KG1 (cell line): ENCODE measurements around the gene FTL.
A peak's percentile ranks its signal among the peaks of the same experiment; 100 is the strongest.

Source experiments
- DNase-seq: peaks from one replicate; lab custom pipeline; 2025; lab: John Stamatoyannopoulos, UW

The FTL gene

DNA sequence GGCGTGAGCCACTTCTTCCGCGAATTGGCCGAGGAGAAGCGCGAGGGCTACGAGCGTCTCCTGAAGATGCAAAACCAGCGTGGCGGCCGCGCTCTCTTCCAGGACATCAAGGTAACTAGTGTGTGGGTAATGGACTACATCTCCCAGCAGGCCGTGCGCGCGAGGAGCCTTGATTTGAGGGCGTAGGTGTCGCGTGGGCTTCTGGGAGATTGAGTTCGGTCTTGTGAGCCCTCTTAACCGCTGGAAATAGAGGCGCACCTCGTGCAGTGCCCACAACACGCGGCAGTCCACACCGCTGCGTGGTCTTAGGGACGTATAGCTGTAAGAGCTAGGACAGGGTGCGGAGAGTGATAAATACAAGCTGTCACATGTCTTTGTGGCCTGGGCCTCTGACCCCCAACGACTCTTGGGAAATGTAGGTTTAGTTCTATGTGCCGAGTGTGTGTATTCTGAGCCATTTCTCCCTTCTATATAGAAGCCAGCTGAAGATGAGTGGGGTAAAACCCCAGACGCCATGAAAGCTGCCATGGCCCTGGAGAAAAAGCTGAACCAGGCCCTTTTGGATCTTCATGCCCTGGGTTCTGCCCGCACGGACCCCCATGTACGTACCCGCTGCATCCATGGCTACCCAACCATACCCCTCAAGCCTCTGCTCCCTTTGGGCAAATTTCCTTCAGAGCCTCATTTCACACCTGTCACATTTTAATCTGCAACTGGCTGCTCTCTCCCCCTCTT is 864 bp downstream of the FTL start:
- DNase-seq = peak; percentile 52

DNA sequence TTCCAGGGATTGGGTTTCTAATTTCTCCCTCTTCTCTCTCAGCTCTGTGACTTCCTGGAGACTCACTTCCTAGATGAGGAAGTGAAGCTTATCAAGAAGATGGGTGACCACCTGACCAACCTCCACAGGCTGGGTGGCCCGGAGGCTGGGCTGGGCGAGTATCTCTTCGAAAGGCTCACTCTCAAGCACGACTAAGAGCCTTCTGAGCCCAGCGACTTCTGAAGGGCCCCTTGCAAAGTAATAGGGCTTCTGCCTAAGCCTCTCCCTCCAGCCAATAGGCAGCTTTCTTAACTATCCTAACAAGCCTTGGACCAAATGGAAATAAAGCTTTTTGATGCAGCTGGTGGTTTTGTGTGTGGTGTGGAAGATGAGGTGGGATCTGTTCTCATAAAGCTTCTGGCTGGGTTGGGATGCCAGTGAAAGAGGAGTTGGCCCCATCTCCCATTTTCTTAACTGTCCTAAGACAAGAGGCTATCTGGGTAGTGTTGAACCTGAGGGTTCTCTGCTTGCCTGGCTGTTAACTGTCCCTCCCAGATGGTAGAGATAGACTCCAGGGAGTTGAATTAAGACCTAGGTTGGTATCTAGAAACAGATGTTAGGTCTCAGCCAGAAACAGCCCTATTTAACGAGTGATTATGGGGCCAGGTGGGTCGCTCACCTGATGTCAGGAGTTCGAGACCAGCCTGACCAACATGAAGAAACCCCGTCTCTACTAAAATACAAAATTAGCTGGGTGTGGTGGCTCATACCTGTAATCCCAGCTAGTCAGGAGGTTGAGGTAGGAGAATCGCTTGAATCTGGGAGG is 1.6 kb downstream of the FTL start:
- DNase-seq = no peak

DNA sequence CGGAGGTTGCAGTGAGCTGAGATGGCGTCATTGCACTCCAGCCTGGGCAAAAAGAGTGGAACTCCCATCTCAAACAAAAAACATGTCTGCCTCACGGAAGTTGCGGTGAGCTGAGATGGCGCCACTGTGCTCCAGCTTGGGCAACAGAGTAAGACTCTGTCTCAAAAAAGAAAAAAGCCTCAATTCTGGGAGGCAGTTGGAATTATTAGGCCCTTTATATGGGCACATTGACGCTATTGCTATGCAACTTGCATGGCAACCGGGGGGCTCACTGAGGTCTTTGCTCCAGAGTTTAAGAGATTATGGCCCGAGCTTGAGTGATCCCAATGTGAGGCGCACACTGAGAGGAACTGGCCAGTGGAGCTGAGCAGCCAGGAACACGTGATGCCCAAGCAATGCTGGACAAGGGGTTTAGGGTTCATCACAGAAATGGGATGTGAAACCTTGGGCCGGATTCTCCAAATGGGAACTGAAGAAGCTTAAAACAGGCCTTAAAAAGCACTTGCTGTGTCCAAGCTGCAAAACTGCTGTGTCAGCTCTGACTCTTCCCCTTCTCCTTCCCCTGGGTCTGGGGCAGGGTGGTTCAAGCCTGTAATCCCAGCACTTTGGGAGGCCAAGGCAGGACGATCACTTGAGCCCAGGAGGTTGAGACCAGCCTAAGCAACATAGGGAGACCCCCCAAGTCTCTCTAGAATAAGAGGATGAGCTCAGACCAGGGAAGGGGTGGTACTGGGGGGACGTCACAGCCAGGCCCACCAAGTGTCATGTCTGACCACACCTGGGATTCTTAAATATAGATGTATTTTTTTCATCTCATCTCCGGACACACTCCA is 2.5 kb downstream of the FTL start:
- peak; percentile 26 for DNase-seq

DNA sequence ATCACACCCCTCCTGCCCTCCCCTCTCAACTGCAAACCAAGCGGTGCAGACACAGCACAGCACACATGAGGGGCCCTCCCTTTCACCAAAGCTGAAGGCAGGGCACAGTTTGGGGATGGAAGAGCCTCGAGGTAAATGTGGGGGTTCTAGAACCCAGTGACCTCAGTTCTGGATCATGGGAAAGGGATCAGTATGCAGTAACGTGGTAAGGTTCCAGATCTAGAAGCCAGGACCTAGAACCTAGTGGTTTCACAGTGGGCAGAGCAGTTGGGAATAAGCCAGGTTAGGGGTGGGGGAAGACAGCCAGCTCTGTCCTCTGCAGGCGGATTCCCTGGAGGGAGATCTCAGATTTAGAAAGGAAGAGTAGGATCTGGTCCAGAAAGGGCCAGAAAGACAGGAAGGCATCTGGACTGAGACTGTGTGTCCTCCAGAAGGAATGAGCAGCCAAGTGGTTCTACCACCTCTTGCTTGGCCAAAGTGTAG is 3.1 kb downstream of the FTL start:
- DNase-seq = no peak

DNA sequence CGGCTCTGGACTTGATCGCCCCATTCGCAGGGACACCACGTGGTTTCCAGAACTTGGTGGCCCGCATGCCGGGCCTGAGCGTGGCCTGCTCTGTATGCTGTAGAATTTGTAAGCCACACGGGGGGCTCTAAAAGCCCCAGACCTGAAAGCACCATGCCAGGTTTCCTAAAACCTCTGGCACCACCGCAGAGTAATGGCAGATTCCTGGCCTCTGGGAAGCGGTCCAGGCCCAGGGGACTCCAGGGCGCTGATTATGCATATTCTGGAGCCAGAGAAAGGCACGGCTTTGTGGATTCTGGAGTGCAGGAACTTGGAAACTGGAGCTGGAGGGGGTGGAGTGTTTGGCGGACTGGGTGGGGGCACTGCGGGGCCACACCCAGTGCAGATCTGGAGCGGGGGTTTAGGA is 3.7 kb downstream of the FTL start:
- no peak for DNase-seq

DNA sequence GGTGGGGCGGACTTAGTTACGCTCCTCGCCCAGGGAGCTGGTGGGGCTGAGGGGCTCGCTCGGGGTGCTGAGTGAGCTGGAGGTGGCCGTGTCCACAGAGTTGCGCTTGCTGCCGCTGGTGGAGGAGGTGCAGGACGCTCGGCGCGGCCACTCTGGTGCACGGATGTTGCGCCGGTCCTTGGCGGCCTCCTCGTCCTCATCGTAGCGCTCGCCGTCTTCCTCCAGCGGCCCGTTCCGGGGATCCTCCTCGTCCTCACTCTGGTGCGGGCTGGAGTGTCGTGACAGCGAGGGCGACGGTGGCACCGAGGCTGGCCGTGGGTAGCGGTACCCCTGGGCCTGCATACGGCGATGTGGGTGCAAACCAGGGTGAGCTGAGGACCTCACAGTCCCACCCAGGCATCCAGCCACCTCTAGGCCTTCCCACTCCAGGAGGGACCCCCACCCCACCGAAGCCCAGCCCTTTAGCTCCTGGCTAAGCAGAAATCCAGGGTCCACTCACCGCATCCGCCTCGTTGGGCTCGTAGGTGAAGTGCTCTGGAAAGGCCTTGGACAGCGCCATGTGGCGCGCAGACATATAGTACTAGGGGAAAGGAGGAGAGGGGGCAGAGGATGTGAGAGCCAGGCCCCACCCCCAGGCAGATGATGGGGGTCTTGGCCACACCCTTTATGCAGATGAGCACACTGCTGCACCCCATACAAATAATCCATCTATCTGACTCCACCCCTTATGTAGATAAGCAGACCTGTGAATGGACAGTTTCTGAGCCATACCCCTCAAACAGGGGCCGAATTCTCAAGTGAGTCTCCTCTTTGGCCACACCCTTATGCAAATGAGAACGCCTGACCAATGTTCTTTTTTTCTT is 4.4 kb downstream of the FTL start:
- no peak for DNase-seq

DNA sequence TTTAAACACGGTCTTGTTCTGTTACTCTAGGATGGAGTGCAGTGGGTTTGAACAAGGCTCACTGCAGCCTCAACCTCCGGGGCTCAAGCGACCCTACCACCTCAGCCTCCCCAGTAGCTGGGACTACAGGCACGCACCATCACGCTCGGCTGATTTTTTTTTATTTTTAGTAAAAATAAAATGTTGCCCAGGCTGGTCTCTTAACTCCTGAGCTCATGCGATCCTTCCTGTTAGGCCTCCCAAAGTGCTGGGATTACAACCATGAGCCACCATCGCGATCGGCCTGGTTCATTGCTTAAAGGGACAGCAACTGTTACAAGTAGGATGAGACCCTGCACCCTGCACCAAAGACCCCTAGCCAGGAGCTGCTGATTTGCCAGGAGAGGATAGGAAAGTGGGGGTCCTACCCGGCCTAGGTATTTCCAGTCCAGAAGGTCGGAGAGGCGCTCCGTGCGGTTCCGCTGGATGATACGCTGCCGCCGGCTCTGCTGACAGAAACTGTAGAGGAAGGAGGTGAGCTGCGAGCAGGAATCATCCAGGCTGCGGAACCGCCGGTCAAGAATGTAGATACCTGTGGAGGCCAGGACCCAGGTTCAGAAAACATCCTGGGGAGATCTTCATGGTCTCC is 5.1 kb downstream of the FTL start:
- no peak for DNase-seq

DNA sequence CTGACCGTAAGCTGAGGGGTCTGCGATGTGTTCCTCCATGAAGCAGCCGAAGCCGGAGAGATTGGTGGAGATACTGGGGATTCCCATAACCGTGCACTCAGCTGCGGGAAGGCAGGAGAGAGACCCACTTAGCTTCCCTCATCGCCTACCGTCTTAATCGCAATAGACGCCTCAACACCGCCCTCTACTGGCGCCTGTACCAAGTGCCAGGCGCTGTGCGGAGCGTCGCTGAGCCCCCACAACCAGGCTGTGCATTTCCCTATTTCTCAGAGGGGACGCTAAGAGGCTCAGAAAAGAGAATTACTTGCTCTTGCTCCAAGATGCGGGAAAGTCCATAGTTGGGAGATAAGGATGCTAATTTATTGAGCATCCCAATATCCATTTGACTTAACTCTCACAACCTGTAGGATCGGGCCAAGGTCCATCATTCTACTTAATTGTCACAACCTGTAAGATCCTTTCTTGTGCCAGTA is 5.8 kb downstream of the FTL start:
- peak; percentile 81 for DNase-seq

DNA sequence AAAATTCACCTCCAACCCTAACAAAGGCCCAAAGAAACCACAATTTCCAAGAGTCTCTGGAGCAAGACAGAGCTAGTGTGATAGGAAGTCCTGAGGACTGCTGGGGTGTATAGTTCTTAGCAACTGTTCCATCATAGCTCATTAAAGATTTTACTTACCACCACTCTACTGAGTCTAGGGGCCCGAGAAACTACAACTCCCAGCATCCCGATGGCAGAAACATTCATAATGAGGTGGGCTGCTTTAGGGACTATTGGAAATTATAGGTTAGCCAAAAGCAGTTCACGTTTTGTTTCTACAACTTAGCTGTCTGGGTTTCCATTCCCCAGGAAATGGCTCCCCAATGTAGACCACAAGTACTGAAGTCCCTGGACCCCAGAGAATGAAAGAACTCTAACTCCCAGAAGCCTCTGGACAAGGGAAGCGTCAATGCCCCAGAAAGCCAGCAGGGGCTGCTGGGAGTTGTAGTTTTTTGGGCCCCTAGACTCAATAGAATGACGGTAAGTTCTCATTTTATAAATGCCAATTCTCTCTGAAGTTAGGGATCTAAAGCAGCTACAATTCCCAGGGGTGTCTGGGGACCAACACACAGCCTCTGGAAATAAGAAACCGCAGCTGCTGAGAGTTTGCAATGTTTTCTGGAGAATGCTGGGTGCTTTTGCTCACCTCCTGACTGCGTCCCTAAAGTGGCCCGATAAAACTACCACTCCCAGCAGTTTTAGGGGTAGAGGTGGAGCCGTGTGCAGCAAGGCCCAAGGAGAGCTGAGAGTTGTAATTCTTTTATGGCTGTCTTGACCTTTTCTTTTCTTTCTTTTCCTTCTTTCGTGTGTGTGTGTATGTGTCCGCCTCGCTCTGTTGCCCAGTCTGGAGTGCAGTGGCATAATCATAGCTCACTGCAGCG is 11.1 kb downstream of the FTL start:
- DNase-seq = peak; percentile 17

DNA sequence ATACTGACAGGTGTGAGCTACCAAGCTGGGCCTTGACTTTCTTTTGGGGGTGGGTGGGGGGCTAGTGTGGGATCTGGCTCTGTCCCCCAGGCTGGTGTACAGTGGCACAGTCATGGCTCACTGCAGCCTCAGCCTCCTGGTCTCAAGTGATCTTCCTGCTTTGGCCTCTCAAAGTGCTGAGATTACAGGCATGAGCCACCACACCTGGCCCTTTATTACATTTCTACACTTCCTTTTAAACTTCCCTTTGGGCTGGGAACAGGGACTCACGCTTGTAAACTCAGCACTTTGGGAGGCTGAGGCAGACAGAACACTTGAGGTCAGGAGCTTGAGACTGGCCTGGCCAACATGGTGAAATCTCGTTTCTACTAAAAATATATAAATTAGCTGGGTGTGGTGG is 12.0 kb downstream of the FTL start:
- DNase-seq = no peak

DNA sequence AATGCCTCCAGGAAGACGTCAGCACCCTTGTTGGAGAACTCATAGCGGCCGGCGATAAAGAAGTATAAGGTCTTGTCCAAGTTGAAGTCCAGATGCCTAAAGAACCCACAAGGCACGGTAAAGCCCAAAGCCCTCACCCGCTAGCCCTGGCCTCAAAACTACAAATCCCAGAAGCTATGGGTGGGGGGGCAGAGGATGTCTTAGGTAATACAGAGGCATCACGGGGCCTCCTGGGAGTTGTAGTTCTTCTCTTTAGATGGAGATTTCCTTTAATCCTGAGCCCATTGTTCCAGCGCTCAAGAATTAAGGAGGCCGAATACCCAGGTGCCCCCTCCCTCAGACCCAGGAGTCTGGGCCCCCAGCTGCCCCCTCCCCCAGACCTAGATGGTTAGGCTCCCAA is 17.2 kb downstream of the FTL start:
- DNase-seq = no peak

DNA sequence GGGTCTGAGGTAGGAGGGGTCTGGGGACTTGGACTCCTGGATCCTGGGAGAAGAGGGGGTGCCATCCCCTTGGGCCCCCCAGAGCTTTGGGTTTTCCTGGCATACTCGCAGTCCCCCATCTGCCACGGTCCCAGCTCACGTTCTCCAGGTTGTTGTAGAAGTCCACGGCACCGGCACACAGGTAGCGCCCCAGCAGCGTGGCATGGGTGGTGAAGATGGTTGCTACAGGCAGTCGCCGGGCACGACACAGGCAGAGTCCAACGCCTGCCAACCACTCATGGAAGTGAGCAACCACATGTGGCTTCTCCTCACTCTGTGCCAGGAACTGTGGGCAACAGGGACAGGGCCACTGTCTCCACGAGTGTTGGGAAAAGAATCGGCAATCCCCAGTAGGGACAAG is 20.6 kb downstream of the FTL start:
- no peak for DNase-seq

DNA sequence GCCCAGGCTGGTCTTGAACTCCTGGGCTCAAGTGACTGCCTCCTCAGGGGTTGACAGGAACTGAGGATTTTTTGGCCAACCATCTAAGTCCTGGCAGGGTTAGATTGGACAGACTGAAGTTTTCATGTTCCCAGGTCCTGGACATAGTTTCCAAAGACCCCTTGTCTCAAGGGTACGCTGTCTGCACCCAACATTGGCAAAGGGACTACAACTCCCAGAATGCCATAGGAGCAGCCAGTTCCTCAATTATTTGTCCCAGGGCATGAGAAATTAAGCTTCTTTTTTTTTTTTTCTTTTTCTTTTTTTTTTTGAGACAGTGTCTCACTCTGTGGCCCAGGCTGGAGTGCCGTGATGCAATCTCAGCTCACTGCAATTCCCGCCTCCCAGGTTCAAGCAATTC is 21.1 kb downstream of the FTL start:
- DNase-seq = no peak

DNA sequence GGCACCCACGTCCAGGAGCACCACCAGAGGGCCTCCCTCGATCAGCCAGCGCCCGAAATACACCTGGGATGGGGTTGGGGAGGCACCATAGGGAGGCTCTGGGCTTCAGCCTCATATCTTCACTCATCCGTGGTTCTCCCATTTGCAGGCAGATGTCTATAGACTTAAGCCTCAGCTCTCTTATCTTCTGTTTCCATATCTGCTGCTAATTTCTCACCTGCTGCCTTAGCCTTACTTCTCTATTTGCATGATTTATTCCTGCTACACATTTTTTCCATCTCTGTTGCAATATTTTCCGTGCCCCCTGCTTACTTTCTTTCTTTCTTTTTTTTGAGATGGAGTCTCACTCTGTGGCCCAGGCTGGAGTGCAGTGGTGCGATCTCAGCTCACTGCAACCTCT is 22.2 kb downstream of the FTL start:
- no peak for DNase-seq

DNA sequence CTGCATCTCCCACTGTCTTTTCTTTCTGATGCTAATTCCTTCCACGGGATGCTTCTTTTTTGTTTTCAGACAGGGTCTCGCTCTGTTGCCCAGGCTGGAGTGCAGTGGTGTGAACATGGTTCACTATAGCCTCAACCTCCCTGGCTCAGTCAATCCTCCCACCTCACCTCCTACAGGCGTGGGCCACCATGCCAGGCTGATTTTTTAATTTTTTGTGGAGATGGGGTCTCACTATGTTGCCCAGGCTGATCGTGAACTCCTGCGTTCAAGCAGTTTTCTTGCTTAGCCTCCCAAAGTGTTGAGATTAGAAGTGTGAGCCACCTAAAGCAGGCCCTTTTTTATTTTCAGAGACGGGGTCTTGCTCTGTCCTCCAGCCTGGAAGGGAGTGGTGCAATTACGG is 23.2 kb downstream of the FTL start:
- DNase-seq = no peak

DNA sequence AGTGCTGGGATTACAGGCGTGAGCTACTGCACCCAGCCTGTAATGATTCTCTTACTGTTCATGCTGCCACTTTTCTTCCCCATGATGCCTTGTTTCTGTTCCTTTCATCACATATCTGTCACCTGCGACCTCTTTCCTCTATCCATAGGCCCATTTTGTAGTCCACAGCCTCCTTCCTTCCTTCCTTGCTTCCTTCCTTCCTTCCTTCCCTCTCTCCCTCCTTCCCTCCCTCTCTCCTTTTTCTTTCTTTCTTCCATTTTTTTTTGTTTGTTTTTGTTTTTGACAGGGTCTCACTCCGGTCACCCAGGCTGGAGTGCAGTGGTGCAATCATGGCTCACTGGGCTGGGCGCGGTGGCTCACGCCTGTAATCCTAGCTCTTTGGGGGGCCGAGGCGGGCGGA is 23.8 kb downstream of the FTL start:
- no peak for DNase-seq

DNA sequence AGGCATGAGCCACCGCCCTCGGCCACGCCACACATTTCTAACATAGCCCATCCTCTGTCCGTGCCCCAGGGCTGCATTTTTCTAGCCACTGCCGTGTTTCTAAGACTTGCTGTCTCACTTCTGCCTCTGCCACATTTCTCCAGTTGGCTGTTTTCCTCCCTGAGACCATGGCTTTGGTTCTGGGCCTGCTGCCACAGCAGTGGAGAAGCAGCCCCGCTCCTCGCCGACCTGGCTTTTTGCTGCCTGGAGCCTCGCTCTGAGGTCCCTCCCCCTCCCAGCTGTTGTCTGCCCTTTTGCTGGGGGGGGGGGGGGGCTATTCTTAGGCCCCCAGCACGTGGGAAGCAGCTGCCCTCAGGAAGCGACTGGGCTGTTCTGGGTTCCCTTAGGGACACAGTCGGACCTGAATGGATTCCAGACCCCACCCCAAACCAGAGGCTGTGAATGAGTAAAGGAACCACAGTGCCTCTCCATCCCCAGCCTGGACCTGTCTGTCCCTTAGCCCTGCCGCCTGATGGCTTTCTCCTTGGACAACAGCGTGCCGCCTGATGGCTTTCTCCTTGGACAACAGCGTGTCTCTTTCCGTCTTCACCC is 24.7 kb downstream of the FTL start:
- DNase-seq = no peak

DNA sequence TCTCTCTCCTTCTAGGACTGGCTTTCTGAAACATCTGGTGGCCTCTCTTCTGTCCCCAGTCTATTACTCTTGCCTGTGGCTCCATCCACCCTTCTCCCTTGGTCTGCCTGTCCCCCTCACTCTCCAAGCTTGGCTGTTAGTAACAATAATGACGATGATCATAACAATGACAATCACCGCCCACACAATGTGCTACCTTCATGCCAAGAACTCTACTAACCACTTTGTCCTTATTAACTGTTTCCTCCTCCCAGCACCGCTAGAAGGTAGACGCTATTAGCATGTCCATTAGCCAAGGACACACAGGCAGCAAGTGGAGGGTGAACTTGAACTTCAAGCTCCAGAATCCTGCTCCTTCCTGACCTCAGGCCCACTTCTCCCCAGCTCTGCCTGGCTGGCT is 25.3 kb downstream of the FTL start:
- DNase-seq = no peak

DNA sequence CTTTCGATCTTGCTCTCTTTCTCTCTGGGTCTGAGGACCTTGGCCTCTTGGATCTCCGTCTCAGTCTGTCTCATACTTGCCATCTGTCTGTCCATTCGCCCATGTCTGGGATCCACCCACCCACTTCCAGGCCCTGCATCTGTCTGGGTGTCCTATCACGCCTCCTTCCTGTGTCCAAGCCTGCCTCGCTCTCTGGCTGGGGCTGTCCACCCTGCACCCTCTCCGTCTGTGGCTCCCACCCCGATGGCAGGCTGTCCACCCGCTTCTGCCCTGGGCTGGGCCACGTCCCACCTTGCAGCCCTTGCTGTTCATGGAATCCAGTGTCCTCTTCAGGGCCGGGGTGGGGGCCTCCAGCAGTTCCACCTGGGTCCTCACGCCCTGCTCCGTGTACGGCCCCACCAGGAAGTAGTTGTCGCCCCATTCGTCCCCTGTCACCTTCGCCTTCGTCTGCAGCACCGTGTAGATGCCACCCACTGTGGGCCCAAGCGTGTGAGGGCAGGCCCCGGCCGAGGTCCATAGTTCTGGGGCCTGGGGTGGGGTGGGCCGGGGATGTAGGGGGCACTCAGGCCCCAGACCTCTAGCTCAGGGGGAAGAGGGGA is 26.0 kb downstream of the FTL start:
- no peak for DNase-seq
